K562 (cell line): ENCODE measurements around the gene ADAMTS14. TPM values are rescaled to one million over a fixed set of nuclear protein-coding genes. Genes with fewer than 3 reads are reported as not detected.

Experiments used
- ARID4B ChIP-seq: sonication (generic); formaldehyde crosslinking; IDR thresholded peaks from 2 replicates; pipeline ENCODE4 v1.8.0; 2022; ENCODE audit warnings: mild to moderate bottlenecking, missing genetic modification reagents
- E4F1 ChIP-seq: fragments of 250-450 bp; sonication (Bioruptor Pico); IDR thresholded peaks from 2 replicates; pipeline ENCODE4 v1.5.0; 2021; ENCODE audit warnings: mild to moderate bottlenecking, borderline replicate concordance
- KLF6 ChIP-seq: fragments of 250-450 bp; sonication (Bioruptor Pico); IDR thresholded peaks from 2 replicates; pipeline ENCODE4 v1.4.0; 2020; ENCODE audit warnings: mild to moderate bottlenecking, moderate library complexity, borderline replicate concordance
- LARP7 ChIP-seq: fragments of 450-650 bp; IDR thresholded peaks from 2 replicates; pipeline ENCODE4 v1.6.1; 2016
- ZNF57 ChIP-seq: fragments of 450-650 bp; formaldehyde crosslinking; IDR thresholded peaks from 2 replicates; pipeline ENCODE4 v1.4.0; 2020; ENCODE audit warnings: mild to moderate bottlenecking, moderate library complexity
- polyA plus RNA-seq, 8 experiments: library from polyadenylated mRNA; depleted of rRNA in 4 of 8; stranded (reverse) in 5 of 8; unstranded in 3 of 8; fragments of >200 nt; fragmentation: Nextera tagmentation in 2 of 8; fragmentation: Illumina TruSeq in 1 of 8; extraction: Ambion mirVana in 2 of 8; extraction: Trizol in 1 of 8; gene quantifications; 2 replicates each; pipeline versions ENCODE4 v1.2.1 to v1.2.3, GENCODE V29; 2011 to 2014; ENCODE audit warnings: inconsistent platforms in 1 of 8, missing spikeins in 1 of 8
- total RNA-seq, 7 experiments: library from RNA; depleted of rRNA in 6 of 7; stranded (reverse); fragments of >200 nt in 6 of 7; fragmentation: Illumina TruSeq in 2 of 7; extraction: Trizol in 2 of 7; gene quantifications; 2 replicates each; pipeline versions ENCODE4 v1.2.1 to v1.2.3, GENCODE V29; 2011 to 2021; ENCODE audit warnings: low replicate concordance in 1 of 7

The ADAMTS14 gene
- total and polyA plus RNA-seq, 9 of the 15 experiments (the other 6 are each of a cell fraction or from before 2014, with no cell fraction given) = 0.04 to 37.4 (median 15.9) TPM

- TF ChIP-seq ARID4B (CRISPR knock-in tag) (no peak), KLF6 (no peak), ZNF57 (no peak), LARP7 (no peak), E4F1 (CRISPR knock-in tag) (no peak)
Measured at GRCh38 chr10:70773461-70773860, 101.2 kb downstream of the ADAMTS14 start (continued).
